Measurements from ENCODE around the gene STUM.

Gene STUM

DNA sequence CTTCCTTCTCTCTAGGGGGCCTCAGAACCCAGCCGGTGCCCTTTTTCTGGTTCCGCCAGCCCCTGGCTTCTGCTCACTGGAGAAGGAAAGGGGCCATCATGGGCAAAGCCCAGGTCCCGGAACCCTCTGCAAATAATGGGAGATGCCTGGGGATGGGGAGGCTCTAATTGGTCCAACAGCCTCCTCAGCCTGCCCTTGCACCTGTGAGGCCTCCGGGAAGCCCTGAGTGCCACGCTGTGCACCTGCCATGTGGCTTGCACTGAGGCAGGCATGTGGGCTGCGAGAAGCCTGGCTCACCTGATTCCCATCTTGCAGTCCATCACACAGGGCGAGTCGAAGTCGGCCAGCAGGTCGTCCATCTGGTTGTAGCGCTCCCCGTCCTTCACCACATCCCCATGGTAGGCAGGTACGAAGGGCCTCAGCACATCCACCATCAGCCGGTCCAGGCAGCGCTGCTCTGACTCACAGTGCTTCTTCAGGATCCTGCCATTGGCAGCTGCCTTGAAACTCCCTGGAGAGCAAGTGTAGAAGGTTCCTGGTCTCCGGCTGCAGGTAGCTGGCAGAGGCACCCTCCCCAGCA, 98.4 kb downstream of the STUM start:
- TF ChIP-seq, protein P1, sequence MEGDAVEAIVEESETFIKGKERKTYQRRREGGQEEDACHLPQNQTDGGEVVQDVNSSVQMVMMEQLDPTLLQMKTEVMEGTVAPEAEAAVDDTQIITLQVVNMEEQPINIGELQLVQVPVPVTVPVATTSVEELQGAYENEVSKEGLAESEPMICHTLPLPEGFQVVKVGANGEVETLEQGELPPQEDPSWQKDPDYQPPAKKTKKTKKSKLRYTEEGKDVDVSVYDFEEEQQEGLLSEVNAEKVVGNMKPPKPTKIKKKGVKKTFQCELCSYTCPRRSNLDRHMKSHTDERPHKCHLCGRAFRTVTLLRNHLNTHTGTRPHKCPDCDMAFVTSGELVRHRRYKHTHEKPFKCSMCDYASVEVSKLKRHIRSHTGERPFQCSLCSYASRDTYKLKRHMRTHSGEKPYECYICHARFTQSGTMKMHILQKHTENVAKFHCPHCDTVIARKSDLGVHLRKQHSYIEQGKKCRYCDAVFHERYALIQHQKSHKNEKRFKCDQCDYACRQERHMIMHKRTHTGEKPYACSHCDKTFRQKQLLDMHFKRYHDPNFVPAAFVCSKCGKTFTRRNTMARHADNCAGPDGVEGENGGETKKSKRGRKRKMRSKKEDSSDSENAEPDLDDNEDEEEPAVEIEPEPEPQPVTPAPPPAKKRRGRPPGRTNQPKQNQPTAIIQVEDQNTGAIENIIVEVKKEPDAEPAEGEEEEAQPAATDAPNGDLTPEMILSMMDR (IDR thresholded peaks at IDR 0.05; ENCODE audit: control insufficient read depth, extremely low read depth, insufficient read depth) = no peak
- no peak for DNase-seq (ENCODE audit: low read depth)
- no peak overlapping the region for H3K4me3 ChIP-seq (ENCODE audit: low read depth, low read length)

DNA sequence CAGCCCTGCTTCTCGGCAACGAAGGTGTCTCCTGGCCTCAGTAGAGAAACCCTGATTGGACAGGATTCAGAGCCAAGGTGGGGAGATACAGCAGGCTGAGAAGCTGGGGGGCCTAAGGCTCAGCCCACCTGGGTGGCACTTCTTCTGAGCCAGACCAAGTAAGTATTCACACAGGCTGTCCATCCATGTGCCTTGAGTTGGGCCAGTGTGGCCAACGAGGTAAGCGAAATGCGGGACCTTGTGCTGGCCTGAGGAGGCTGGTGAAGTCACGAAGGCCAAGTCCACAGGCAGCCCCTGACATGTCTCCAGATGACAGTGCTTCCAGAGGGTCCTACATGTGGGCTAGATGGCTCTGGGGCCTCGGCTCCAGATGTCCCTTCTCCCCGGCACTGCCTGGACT, 99.2 kb downstream of the STUM start:
- H3K4me3 ChIP-seq (ENCODE audit: low read depth, low read length) = no peak overlapping the region
- TF ChIP-seq, protein P1 (IDR thresholded peaks at IDR 0.05; ENCODE audit: control insufficient read depth, extremely low read depth, insufficient read depth) = no peak
- DNase-seq (ENCODE audit: low read depth) = no peak

DNA sequence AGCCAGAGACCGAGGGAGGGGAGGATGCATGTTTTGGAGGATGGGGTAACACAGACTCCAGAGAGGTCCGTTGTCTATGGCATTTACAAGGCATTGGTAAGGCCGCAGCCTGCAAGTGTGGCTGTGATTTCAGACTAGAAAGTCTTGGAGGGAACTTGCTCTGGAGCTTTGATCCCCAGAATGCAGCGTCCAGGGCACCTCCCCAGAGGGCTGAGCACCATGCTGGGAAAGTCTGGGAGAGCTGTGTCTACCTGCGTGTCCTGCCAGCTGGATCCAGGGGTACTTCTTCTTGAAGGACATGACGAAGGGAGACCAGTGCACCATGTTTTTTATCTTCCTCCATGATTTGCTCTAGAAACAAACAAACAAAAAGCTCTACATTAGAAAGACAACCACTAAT, 99.9 kb downstream of the STUM start:
- TF ChIP-seq, protein P1 (IDR thresholded peaks at IDR 0.05; ENCODE audit: control insufficient read depth, extremely low read depth, insufficient read depth) = no peak
- no peak overlapping the region for H3K4me3 ChIP-seq (ENCODE audit: low read depth, low read length)
- no peak for DNase-seq (ENCODE audit: low read depth)

DNA sequence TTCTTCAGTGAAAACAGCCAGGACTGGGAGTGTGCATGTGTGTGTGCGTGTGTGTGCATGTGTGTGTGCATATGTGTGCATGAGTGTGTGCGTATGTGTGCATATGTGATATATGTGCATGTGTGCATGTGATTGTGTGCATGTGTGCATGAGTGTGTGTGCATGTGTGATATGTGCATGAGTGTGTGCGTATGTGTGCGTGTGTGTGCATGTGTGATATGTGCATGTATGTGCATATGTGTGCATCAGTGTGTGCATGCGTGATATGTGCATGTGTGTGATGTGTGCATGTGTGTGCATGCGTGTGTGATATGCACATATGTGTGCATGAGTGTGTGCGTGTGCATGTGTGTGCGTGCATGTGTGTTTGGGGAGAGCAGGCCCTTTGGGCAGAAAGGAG, 100.7 kb downstream of the STUM start:
- no peak for DNase-seq (ENCODE audit: low read depth)
- TF ChIP-seq, protein P1 (IDR thresholded peaks at IDR 0.05; ENCODE audit: control insufficient read depth, extremely low read depth, insufficient read depth) = no peak
- H3K4me3 ChIP-seq (ENCODE audit: low read depth, low read length) = no peak overlapping the region

DNA sequence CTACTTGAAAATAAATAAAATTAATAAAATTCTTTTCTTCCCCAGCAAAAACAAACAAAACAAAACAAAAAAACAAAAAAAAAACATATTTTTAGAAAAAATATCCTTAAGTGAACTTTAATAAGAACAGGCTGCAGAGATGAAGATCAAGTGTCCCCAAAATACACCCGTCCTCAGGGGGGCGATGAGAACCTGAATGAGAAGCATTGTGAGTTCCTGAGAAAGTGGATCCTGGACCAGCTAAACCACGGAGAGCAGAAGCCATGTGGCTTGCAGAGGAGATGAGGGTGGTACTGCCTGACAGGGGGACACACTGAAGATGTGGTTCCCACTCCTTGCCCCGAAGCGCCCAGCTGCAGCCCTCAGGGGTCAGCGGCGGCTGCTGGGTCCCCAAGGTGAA, 101.2 kb downstream of the STUM start:
- TF ChIP-seq, protein P1 (IDR thresholded peaks at IDR 0.05; ENCODE audit: control insufficient read depth, extremely low read depth, insufficient read depth) = peak; percentile 36
- H3K4me3 ChIP-seq (ENCODE audit: low read depth, low read length) = no peak overlapping the region
- DNase-seq (ENCODE audit: low read depth) = no peak

DNA sequence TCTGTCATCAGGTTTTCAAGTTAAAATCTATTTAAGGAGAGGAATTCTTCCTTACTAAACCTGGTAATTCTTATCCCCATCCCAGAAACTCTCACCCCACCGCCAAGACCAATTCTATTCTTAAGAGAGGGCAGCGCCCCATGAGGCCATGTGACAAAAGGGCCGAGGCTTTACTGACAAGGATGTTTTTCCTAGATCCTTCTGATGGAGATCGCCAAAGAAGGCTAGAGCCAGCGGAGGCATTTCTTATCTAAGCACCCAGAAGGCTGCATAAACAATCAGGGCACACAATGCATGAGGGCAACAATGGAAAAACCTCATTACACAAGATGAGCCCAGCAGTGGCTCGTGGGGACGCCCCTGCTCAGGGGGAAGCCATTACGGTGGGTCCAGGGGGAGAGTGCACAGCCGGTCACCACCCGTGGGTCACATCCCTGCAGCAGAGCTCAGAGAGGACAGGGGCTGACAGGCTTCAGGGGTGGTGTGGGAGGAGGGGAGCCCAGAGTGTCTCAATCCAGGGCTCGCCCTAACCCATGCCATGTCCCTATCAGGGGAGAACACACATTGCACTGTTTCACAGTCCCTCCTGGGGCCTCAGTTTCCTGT, 101.8 kb downstream of the STUM start:
- TF ChIP-seq, protein P1 (IDR thresholded peaks at IDR 0.05; ENCODE audit: control insufficient read depth, extremely low read depth, insufficient read depth) = no peak
- DNase-seq (ENCODE audit: low read depth) = no peak
- no peak overlapping the region for H3K4me3 ChIP-seq (ENCODE audit: low read depth, low read length)

Measured in LNCaP clone FGC (cell line).